Left lung (tissue), 10 donors: Measurements from ENCODE around the gene PRXL2A. TPM values are rescaled to one million over a fixed set of nuclear protein-coding genes. Genes with fewer than 3 reads are reported as not detected.

Source experiments
- ATAC-seq: fragments of 200-7000 bp; cut with Tn5 transposase; one replicate; pipeline ENCODE4 v1.9.1; 2020; ENCODE audit warnings: moderate library complexity
- DNase-seq, 4 donors: peaks; one replicate each; pipeline ENCODE4 v3.0.0-alpha.2; 2013 to 2020
- H3K27ac ChIP-seq, 2 donors: fragments of 200-600 bp; sonication (generic) in 1 of 2; one replicate each; pipeline versions ENCODE4 v1.5.0 to v1.8.0; 2020 to 2021
- H3K27me3 ChIP-seq, 2 donors: fragments of 200-600 bp; sonication (generic) in 1 of 2; one replicate each; pipeline versions ENCODE4 v1.5.0 to v1.8.0; 2020 to 2021
- H3K36me3 ChIP-seq, 2 donors: fragments of 200-600 bp; sonication (generic) in 1 of 2; one replicate each; pipeline versions ENCODE4 v1.5.0 to v1.8.0; 2020 to 2021
- H3K4me1 ChIP-seq, 2 donors: fragments of 200-600 bp; one replicate each; pipeline ENCODE4 v1.8.0; 2021
- H3K4me3 ChIP-seq, 2 donors: fragments of 200-600 bp; sonication (generic) in 1 of 2; one replicate each; pipeline versions ENCODE4 v1.5.0 to v1.8.0; 2020 to 2021; ENCODE audit warnings: mild to moderate bottlenecking in 1 of 2
- H3K9me3 ChIP-seq, 2 donors: fragments of 200-600 bp; sonication (generic) in 1 of 2; one replicate each; pipeline versions ENCODE4 v1.5.0 to v1.8.0; 2020 to 2021
- CTCF ChIP-seq, 2 donors: fragments of 200-600 bp; sonication (generic) in 1 of 2; IDR thresholded peaks; one replicate each; pipeline versions ENCODE4 v1.5.0 to v1.8.0; 2021; ENCODE audit warnings: antibody characterized with exemption in 2 of 2
- intact Hi-C, 2 donors: fragments of 100-400 bp; cut with DNase I; formaldehyde crosslinking; loops; one replicate each; pipeline versions ENCODE4 v1.11.2 to v1.14.2; 2022
- polyA plus RNA-seq, 6 donors: library from polyadenylated mRNA; unstranded; fragments of 120-200 nt; gene quantifications; one replicate each; pipeline ENCODE4 v1.2.1, GENCODE V29; 2013; ENCODE audit not compliant: insufficient read length in 6 of 6
- total RNA-seq, 2 donors: library from RNA; stranded (reverse); fragmentation: NEBNext Ultra II Directional; extraction: Animal tissue kit (Norgen Biotek cat#: 25700); gene quantifications; one replicate each; pipeline ENCODE4 v1.2.1, GENCODE V29; 2021
- donor health status: DM: no; HTN: yes; CAD: no.
- donor health status: DM: no; HTN: no; CAD: no.

The PRXL2A gene
- total and polyA plus RNA-seq, 8 donors = 46.2 to 96.9 (median 90.7) TPM

- intact Hi-C loops = no loop called here
- no peak for DNase-seq
- no peaks in the 10 kb centered on the region for H3K9me3 ChIP-seq
- TF ChIP-seq CTCF (IDR thresholded peaks at IDR 0.05) = no peak
- no peak for ATAC-seq
- no peaks in the 10 kb centered on the region for H3K27me3 ChIP-seq
- H3K4me3 ChIP-seq = no peak overlapping the region
- H3K36me3 ChIP-seq = peaks cover 0 to 26% of the 10 kb centered on the region in 2 donors
- H3K27ac ChIP-seq = no peak overlapping the region
- no peaks in the 10 kb centered on the region for H3K4me1 ChIP-seq
These were observed 19.2 kb downstream of the PRXL2A start for GRCh38 chr10:80427541-80427940.

GRCh38 chr10:80429521-80429973, 21.2 kb downstream of the PRXL2A start:
- ATAC-seq = peak; percentile 98
- peaks cover 0 to 21% of the 10 kb centered on the region in 2 donors for H3K36me3 ChIP-seq
- intact Hi-C loops = no loop called here

GRCh38 chr10:80433134-80433533, 24.8 kb downstream of the PRXL2A start:
- Histone ChIP-seq H3K27ac (no peak overlapping the region), H3K4me1 (no peaks in the 10 kb centered on the region), H3K27me3 (no peaks in the 10 kb centered on the region), H3K9me3 (no peaks in the 10 kb centered on the region), H3K36me3 (peaks cover 0 to 5% of the 10 kb centered on the region in 2 donors), H3K4me3 (no peak overlapping the region)
- intact Hi-C loops = no loop called here
- ATAC-seq = no peak
- no peak for DNase-seq
- no peak for TF ChIP-seq CTCF (IDR thresholded peaks at IDR 0.05)

More at GRCh38 chr10:80429521-80429973, 21.2 kb downstream of the PRXL2A start:
- no peak for TF ChIP-seq CTCF (IDR thresholded peaks at IDR 0.05)
- Histone ChIP-seq H3K4me1 (no peaks in the 10 kb centered on the region), H3K9me3 (no peaks in the 10 kb centered on the region), H3K4me3 (no peak overlapping the region), H3K27me3 (no peaks in the 10 kb centered on the region), H3K27ac (peak overlapping the region in 1 of 2 donors; percentile 18)
- DNase-seq = peak in 2 of 4 donors; percentile 80 to 85

GRCh38 chr10:80436446-80437098, 28.2 kb downstream of the PRXL2A start:
- no peak for TF ChIP-seq CTCF (IDR thresholded peaks at IDR 0.05)
- H3K27ac ChIP-seq = no peak overlapping the region
- H3K36me3 ChIP-seq = no peaks in the 10 kb centered on the region
- no peak overlapping the region for H3K4me3 ChIP-seq
- ATAC-seq (no peak), DNase-seq (no peak)
- no peaks in the 10 kb centered on the region for H3K4me1 ChIP-seq
- no peaks in the 10 kb centered on the region for H3K27me3 ChIP-seq
- intact Hi-C loops = no loop called here
- H3K9me3 ChIP-seq = no peaks in the 10 kb centered on the region

GRCh38 chr10:80437227-80437626, 28.9 kb downstream of the PRXL2A start:
- Histone ChIP-seq H3K36me3 (no peaks in the 10 kb centered on the region), H3K27me3 (no peaks in the 10 kb centered on the region), H3K27ac (no peak overlapping the region), H3K4me1 (no peaks in the 10 kb centered on the region), H3K9me3 (no peaks in the 10 kb centered on the region), H3K4me3 (no peak overlapping the region)
- DNase-seq (no peak), ATAC-seq (no peak)
- TF ChIP-seq CTCF (IDR thresholded peaks at IDR 0.05) = no peak
- intact Hi-C loops = no loop called here
